SK-N-SH (cell line): ENCODE results near the gene DHRSX. TPM values are rescaled to one million over a fixed set of nuclear protein-coding genes. Genes with fewer than 3 reads are reported as not detected.

Experiments
- CTCF ChIA-PET: fragments of 300-600, 350-600 bp; formaldehyde crosslinking; extraction: SDS; loops from one replicate; lab custom pipeline; 2021; lab: Yijun Ruan, JAX
- POLR2A ChIA-PET: fragments of 350-600 bp; sonication (Branson Sonifier 250); formaldehyde crosslinking; extraction: SDS; loops from one replicate; lab custom pipeline; 2020; ENCODE audit warnings: antibody characterized with exemption, inconsistent platforms; lab: Yijun Ruan, JAX
- DNase-seq: peaks from one replicate; pipeline ENCODE4 v3.0.0; 2012
- H2AFZ ChIP-seq: fragments of 200-600 bp; sonication (generic); 2 replicates; pipeline ENCODE4 v1.8.1; 2016; ENCODE audit warnings: antibody characterized with exemption, mild to moderate bottlenecking, low read depth
- H3F3A ChIP-seq: fragments of 200-600 bp; sonication (generic); replicated peaks from 2 replicates; pipeline ENCODE3; 2016; ENCODE audit warnings: antibody characterized with exemption, mild to moderate bottlenecking; ENCODE audit not compliant: insufficient read depth
- H3K27ac ChIP-seq, 2 experiments: fragments of 200-500 bp in 1 of 2; fragments of 200-600 bp in 1 of 2; sonication (Bioruptor generic) in 1 of 2; sonication (generic), shearing (Covaris generic) in 1 of 2; 2 replicates each; pipeline versions ENCODE4 v1.5.1 to v1.6.1; 2014 to 2016; ENCODE audit warnings: low read depth in 2 of 2, inconsistent platforms in 1 of 2, low read length in 1 of 2, mild to moderate bottlenecking in 1 of 2, mixed read lengths in 1 of 2
- H3K27me3 ChIP-seq: fragments of 200-600 bp; sonication (generic), shearing (Covaris generic); 2 replicates; pipeline ENCODE4 v1.6.1; 2016; ENCODE audit warnings: mixed run types; ENCODE audit not compliant: insufficient read depth
- H3K36me3 ChIP-seq, 2 experiments: fragments of 200-500 bp in 1 of 2; fragments of 200-600 bp in 1 of 2; sonication (Bioruptor generic) in 1 of 2; sonication (generic) in 1 of 2; replicated peaks in 1 of 2; 2 replicates each; pipeline versions ENCODE3 to v1.5.1; 2014 to 2016; ENCODE audit warnings: low read length in 1 of 2, mild to moderate bottlenecking in 1 of 2; ENCODE audit not compliant: insufficient read depth in 2 of 2, control insufficient read depth in 1 of 2
- H3K4me1 ChIP-seq, 2 experiments: fragments of 200-500 bp in 1 of 2; fragments of 200-600 bp in 1 of 2; sonication (Bioruptor generic) in 1 of 2; sonication (generic), shearing (Covaris generic) in 1 of 2; 2 replicates each; pipeline versions ENCODE4 v1.5.1 to v1.6.1; 2014 to 2016; ENCODE audit warnings: low read depth in 1 of 2, low read length in 1 of 2, mixed run types in 1 of 2; ENCODE audit not compliant: insufficient read depth in 2 of 2, control insufficient read depth in 1 of 2
- H3K4me2 ChIP-seq: fragments of 200-600 bp; sonication (generic), shearing (Covaris generic); 2 replicates; pipeline ENCODE4 v1.6.1; 2017; ENCODE audit warnings: mixed run types
- H3K4me3 ChIP-seq, 2 experiments: fragments of 200-500 bp in 1 of 2; fragments of 200-600 bp in 1 of 2; sonication (Bioruptor generic) in 1 of 2; sonication (generic), shearing (Covaris generic) in 1 of 2; 2 replicates each; pipeline versions ENCODE4 v1.5.1 to v1.8.1; 2014 to 2016; ENCODE audit warnings: low read depth in 2 of 2, inconsistent platforms in 1 of 2, low read length in 1 of 2, mild to moderate bottlenecking in 1 of 2, mixed read lengths in 1 of 2, moderate library complexity in 1 of 2
- H3K79me2 ChIP-seq: fragments of 200-600 bp; sonication (generic); 2 replicates; pipeline ENCODE4 v1.8.1; 2017; ENCODE audit warnings: mild to moderate bottlenecking; ENCODE audit not compliant: insufficient read depth
- H3K9ac ChIP-seq: fragments of 200-600 bp; sonication (generic); 2 replicates; pipeline ENCODE4 v1.6.1; 2017; ENCODE audit warnings: mixed run types
- H3K9me2 ChIP-seq: fragments of 200-600 bp; sonication (generic); 2 replicates; pipeline ENCODE4 v1.6.1; 2017; ENCODE audit warnings: mixed run types
- H3K9me3 ChIP-seq: fragments of 200-600 bp; sonication (generic); 2 replicates; pipeline ENCODE4 v1.6.1; 2017; ENCODE audit warnings: mixed run types, mild to moderate bottlenecking, moderate library complexity
- H4K20me1 ChIP-seq: fragments of 200-600 bp; sonication (generic); 2 replicates; pipeline ENCODE4 v1.6.1; 2017; ENCODE audit warnings: mild to moderate bottlenecking, mixed run types; ENCODE audit not compliant: insufficient read depth
- CHD2 ChIP-seq: fragments of 150-350 bp; IDR thresholded peaks from 2 replicates; pipeline ENCODE4 v1.6.1; 2018; ENCODE audit warnings: low read length; ENCODE audit not compliant: partially characterized antibody
- ELF1 ChIP-seq: IDR thresholded peaks from 2 replicates; pipeline ENCODE4 v1.4.0; 2012
- EP300 ChIP-seq, 2 experiments: IDR thresholded peaks; 2 replicates each; pipeline versions ENCODE4 v1.4.0 to v1.6.1; 2012; ENCODE audit warnings: borderline replicate concordance in 1 of 2, low read depth in 1 of 2, low read length in 1 of 2
- EZH2phosphoT487 ChIP-seq: fragments of 200-600 bp; sonication (generic); IDR thresholded peaks from 2 replicates; pipeline ENCODE4 v1.6.1; 2017; ENCODE audit warnings: low read depth, mixed run types, mild to moderate bottlenecking, antibody characterized with exemption, moderate library complexity, borderline replicate concordance
- FOXJ3 ChIP-seq: sonication (generic); formaldehyde crosslinking; IDR thresholded peaks from 2 replicates; pipeline ENCODE4 v1.5.1; 2020; ENCODE audit warnings: mild to moderate bottlenecking, missing genetic modification reagents
- GABPA ChIP-seq: IDR thresholded peaks from 2 replicates; pipeline ENCODE4 v1.4.0; 2012; ENCODE audit warnings: low read depth, mild to moderate bottlenecking
- POLR2AphosphoS5 ChIP-seq: IDR thresholded peaks from 2 replicates; pipeline ENCODE4 v1.6.1; 2012; ENCODE audit warnings: low read depth, low read length
- RAD21 ChIP-seq: IDR thresholded peaks from 2 replicates; pipeline ENCODE4 v1.6.1; 2012; ENCODE audit warnings: mild to moderate bottlenecking, low read length
- RFX5 ChIP-seq: IDR thresholded peaks from 2 replicates; pipeline ENCODE4 v1.6.1; 2012; ENCODE audit warnings: mild to moderate bottlenecking, improper control_type of control experiment, low read length
- RXRA ChIP-seq: IDR thresholded peaks from 2 replicates; pipeline ENCODE4 v1.4.0; 2012; ENCODE audit warnings: low read depth, mild to moderate bottlenecking, borderline replicate concordance
- SMC3 ChIP-seq: IDR thresholded peaks from 2 replicates; pipeline ENCODE4 v1.6.1; 2012; ENCODE audit warnings: low read depth, low read length, improper control_type of control experiment
- TCF12 ChIP-seq: IDR thresholded peaks from 2 replicates; pipeline ENCODE4 v1.4.0; 2012
- TEAD4 ChIP-seq: IDR thresholded peaks from 2 replicates; pipeline ENCODE4 v1.4.0; 2012; ENCODE audit warnings: mild to moderate bottlenecking, borderline replicate concordance; ENCODE audit not compliant: insufficient read depth
- YY1 ChIP-seq: IDR thresholded peaks from 2 replicates; pipeline ENCODE4 v1.4.0; 2012; ENCODE audit warnings: low read depth, mild to moderate bottlenecking
- WGBS: methylation state at CpG from one replicate; pipeline ENCODE4 v1.1.6; 2017; ENCODE audit warnings: low lambda C conversion rate; 5-methylcytosine and 5-hydroxymethylcytosine counted together
- polyA plus RNA-seq, 3 experiments: library from polyadenylated mRNA; depleted of rRNA; stranded (reverse); fragments of >200 nt; gene quantifications; 2 replicates each; pipeline ENCODE4 v1.2.3, GENCODE V29; 2012
- TF ChIP-seq, protein P1 (sequence below): IDR thresholded peaks from 2 replicates; pipeline ENCODE4 v1.6.1; 2012; ENCODE audit warnings: mild to moderate bottlenecking, low read depth, low read length, moderate library complexity
- TF ChIP-seq, protein P2 (sequence below): fragments of 200-600 bp; sonication (generic); IDR thresholded peaks from 2 replicates; pipeline ENCODE4 v1.6.1; 2017; ENCODE audit warnings: antibody characterized with exemption, mild to moderate bottlenecking, moderate library complexity
- TF ChIP-seq, protein P3 (sequence below): IDR thresholded peaks from 2 replicates; pipeline ENCODE4 v1.4.0; 2012; ENCODE audit warnings: low read depth, borderline replicate concordance
- TF ChIP-seq, protein P4 (sequence below): IDR thresholded peaks from 2 replicates; pipeline ENCODE4 v1.4.0; 2012; ENCODE audit warnings: low read depth

Gene DHRSX
- polyA plus RNA-seq, 1 of the 3 experiments (the other 2 are of a cell fraction): 34.3 TPM

DNA sequence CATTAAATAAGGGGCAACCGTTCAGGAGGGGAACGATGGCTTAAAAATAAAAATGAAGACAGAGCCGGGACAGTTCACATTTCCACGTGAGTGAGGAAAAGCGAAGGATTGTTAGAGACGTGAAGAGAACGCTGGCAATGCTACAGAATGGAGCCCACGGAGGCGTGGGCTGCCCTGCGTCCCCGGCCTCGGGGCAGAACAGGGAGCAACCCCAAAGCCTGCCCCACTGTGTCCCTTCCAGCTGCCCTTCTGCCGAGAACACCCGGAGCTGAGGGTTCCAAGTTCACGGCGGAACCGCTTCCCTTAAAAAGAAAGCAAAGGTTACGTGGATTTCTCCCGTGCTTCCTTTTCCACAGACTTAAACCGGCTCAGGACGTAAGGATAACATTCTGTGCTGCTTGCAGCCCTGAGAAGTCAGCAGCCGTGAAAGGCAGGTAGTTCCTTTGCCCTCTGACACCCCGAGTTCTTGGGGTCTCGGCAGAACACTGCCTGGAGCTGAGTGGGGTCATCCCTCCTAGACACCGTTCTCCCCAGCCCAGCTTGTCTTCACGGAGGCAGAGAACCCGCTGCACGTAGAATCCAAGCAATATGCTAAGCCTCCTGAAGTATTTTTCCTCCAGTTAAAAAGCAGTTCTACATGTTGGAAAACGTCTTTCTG, 14.2 kb downstream of the DHRSX start:
- CTCF ChIA-PET: no interaction called here
- no peak for DNase-seq
- peaks cover 30% of the 10 kb centered on the region for H3K79me2 ChIP-seq
- WGBS: 91% methylated on average over 29 of the region's 29 CpGs
- peaks cover 13 to 36% of the 10 kb centered on the region in 2 experiments for H3K36me3 ChIP-seq
- no peaks in the 10 kb centered on the region; a peak in 1 of 4 replicates for H3K4me1 ChIP-seq
- H4K20me1 ChIP-seq: peaks cover 2% of the 10 kb centered on the region; the same call in 1 of the 2 replicates
- H3K9me2 ChIP-seq: no peaks in the 10 kb centered on the region
- TF ChIP-seq GABPA: no peak
- no peak for TF ChIP-seq TCF12
- TF ChIP-seq CHD2: no peak
- TF ChIP-seq, protein P1, sequence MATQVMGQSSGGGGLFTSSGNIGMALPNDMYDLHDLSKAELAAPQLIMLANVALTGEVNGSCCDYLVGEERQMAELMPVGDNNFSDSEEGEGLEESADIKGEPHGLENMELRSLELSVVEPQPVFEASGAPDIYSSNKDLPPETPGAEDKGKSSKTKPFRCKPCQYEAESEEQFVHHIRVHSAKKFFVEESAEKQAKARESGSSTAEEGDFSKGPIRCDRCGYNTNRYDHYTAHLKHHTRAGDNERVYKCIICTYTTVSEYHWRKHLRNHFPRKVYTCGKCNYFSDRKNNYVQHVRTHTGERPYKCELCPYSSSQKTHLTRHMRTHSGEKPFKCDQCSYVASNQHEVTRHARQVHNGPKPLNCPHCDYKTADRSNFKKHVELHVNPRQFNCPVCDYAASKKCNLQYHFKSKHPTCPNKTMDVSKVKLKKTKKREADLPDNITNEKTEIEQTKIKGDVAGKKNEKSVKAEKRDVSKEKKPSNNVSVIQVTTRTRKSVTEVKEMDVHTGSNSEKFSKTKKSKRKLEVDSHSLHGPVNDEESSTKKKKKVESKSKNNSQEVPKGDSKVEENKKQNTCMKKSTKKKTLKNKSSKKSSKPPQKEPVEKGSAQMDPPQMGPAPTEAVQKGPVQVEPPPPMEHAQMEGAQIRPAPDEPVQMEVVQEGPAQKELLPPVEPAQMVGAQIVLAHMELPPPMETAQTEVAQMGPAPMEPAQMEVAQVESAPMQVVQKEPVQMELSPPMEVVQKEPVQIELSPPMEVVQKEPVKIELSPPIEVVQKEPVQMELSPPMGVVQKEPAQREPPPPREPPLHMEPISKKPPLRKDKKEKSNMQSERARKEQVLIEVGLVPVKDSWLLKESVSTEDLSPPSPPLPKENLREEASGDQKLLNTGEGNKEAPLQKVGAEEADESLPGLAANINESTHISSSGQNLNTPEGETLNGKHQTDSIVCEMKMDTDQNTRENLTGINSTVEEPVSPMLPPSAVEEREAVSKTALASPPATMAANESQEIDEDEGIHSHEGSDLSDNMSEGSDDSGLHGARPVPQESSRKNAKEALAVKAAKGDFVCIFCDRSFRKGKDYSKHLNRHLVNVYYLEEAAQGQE: no peak
- TF ChIP-seq RAD21: no peak
- no peak for TF ChIP-seq EP300 (IDR thresholded peaks at IDR 0.05; ENCODE audit: borderline replicate concordance in 1 of 2, low read depth in 1 of 2, low read length in 1 of 2)
- TF ChIP-seq ELF1: no peak
- TF ChIP-seq TEAD4: no peak
- TF ChIP-seq, protein P2, sequence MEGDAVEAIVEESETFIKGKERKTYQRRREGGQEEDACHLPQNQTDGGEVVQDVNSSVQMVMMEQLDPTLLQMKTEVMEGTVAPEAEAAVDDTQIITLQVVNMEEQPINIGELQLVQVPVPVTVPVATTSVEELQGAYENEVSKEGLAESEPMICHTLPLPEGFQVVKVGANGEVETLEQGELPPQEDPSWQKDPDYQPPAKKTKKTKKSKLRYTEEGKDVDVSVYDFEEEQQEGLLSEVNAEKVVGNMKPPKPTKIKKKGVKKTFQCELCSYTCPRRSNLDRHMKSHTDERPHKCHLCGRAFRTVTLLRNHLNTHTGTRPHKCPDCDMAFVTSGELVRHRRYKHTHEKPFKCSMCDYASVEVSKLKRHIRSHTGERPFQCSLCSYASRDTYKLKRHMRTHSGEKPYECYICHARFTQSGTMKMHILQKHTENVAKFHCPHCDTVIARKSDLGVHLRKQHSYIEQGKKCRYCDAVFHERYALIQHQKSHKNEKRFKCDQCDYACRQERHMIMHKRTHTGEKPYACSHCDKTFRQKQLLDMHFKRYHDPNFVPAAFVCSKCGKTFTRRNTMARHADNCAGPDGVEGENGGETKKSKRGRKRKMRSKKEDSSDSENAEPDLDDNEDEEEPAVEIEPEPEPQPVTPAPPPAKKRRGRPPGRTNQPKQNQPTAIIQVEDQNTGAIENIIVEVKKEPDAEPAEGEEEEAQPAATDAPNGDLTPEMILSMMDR: no peak
- no peak for TF ChIP-seq YY1
- no peak for TF ChIP-seq FOXJ3 (CRISPR knock-in tag)
- TF ChIP-seq RXRA: no peak
- TF ChIP-seq EZH2phosphoT487: no peak
- no peak for TF ChIP-seq RFX5
- no peak for TF ChIP-seq POLR2AphosphoS5
- TF ChIP-seq SMC3: no peak
- TF ChIP-seq, protein P3, sequence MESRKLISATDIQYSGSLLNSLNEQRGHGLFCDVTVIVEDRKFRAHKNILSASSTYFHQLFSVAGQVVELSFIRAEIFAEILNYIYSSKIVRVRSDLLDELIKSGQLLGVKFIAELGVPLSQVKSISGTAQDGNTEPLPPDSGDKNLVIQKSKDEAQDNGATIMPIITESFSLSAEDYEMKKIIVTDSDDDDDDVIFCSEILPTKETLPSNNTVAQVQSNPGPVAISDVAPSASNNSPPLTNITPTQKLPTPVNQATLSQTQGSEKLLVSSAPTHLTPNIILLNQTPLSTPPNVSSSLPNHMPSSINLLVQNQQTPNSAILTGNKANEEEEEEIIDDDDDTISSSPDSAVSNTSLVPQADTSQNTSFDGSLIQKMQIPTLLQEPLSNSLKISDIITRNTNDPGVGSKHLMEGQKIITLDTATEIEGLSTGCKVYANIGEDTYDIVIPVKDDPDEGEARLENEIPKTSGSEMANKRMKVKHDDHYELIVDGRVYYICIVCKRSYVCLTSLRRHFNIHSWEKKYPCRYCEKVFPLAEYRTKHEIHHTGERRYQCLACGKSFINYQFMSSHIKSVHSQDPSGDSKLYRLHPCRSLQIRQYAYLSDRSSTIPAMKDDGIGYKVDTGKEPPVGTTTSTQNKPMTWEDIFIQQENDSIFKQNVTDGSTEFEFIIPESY: no peak
- TF ChIP-seq, protein P4, sequence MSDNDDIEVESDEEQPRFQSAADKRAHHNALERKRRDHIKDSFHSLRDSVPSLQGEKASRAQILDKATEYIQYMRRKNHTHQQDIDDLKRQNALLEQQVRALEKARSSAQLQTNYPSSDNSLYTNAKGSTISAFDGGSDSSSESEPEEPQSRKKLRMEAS: no peak
- H3K4me2 ChIP-seq: no peak overlapping the region
- H3K27me3 ChIP-seq: no peaks in the 10 kb centered on the region
- no peak overlapping the region for H3K4me3 ChIP-seq
- no peaks in the 10 kb centered on the region for H3K9me3 ChIP-seq
- no peak overlapping the region for H2AFZ ChIP-seq
- no peak overlapping the region for H3K27ac ChIP-seq
- no peaks in the 10 kb centered on the region for H3F3A ChIP-seq
- no peak overlapping the region for H3K9ac ChIP-seq
- POLR2A ChIA-PET: no interaction called here
